SU-DHL-6 (cell line): ENCODE measurements around the gene RPL12.

ENCODE experiments used
- H2AFZ ChIP-seq: fragments of 200-600 bp; sonication (generic); 2 replicates; pipeline ENCODE4 v1.6.1; 2014; ENCODE audit warnings: low read depth, mild to moderate bottlenecking, moderate library complexity, mixed read lengths, antibody characterized with exemption, low read length; ENCODE audit not compliant: severe bottlenecking
- H3F3A ChIP-seq: fragments of 200-600 bp; shearing (Covaris generic); 2 replicates; pipeline ENCODE4 v1.6.0; 2016; ENCODE audit warnings: antibody characterized with exemption, mild to moderate bottlenecking; ENCODE audit not compliant: insufficient read depth
- H3K27ac ChIP-seq: fragments of 200-600 bp; sonication (generic); 2 replicates; pipeline ENCODE4 v1.5.1; 2016; ENCODE audit warnings: low read depth, mild to moderate bottlenecking, low read length, moderate library complexity, mixed read lengths
- H3K27me3 ChIP-seq: fragments of 200-600 bp; sonication (generic), shearing (Covaris generic); 2 replicates; pipeline ENCODE4 v1.6.0; 2014; ENCODE audit warnings: mild to moderate bottlenecking, low read length
- H3K36me3 ChIP-seq: fragments of 200-600 bp; sonication (generic); 2 replicates; pipeline ENCODE4 v1.6.1; 2014; ENCODE audit warnings: mild to moderate bottlenecking, low read length, mixed read lengths
- H3K4me2 ChIP-seq: fragments of 300-600, 200-600 bp; shearing (Covaris generic), sonication (generic); 2 replicates; pipeline ENCODE4 v1.6.0; 2014; ENCODE audit warnings: low read length, low read depth, mild to moderate bottlenecking; ENCODE audit not compliant: poor library complexity, severe bottlenecking
- H3K4me3 ChIP-seq: fragments of 200-600 bp; sonication (generic); 2 replicates; pipeline ENCODE4 v1.5.1; 2014; ENCODE audit warnings: antibody characterized with exemption, low read length, mild to moderate bottlenecking, mixed read lengths; ENCODE audit not compliant: insufficient read depth, poor library complexity, severe bottlenecking
- H3K79me2 ChIP-seq: fragments of 200-600 bp; sonication (generic); 2 replicates; pipeline ENCODE4 v1.6.1; 2014; ENCODE audit warnings: mild to moderate bottlenecking, low read length, moderate library complexity; ENCODE audit not compliant: insufficient read depth
- H3K9ac ChIP-seq: fragments of 200-600 bp; sonication (generic); 2 replicates; pipeline ENCODE4 v1.7.0; 2014; ENCODE audit warnings: mild to moderate bottlenecking, low read length
- H3K9me2 ChIP-seq: fragments of 200-600 bp; sonication (generic); replicated peaks from 2 replicates; pipeline ENCODE4 v1.6.1; 2014; ENCODE audit warnings: low read length; ENCODE audit not compliant: insufficient read depth
- H3K9me3 ChIP-seq: fragments of 200-600 bp; sonication (generic); 2 replicates; pipeline ENCODE4 v1.6.1; 2014; ENCODE audit warnings: low read length, mixed read lengths; ENCODE audit not compliant: insufficient read depth
- H4K20me1 ChIP-seq: fragments of 200-600 bp; sonication (generic); 2 replicates; pipeline ENCODE4 v1.6.1; 2014; ENCODE audit warnings: low read depth, mild to moderate bottlenecking, antibody characterized with exemption, low read length, moderate library complexity, mixed read lengths
- CTCF ChIP-seq: fragments of 200-600 bp; sonication (generic); IDR thresholded peaks from one replicate; pipeline ENCODE4 v1.5.1; 2017; ENCODE audit warnings: antibody characterized with exemption, mild to moderate bottlenecking, low read length, moderate library complexity; ENCODE audit not compliant: insufficient read depth, poor library complexity, severe bottlenecking
- EZH2phosphoT487 ChIP-seq: fragments of 200-600 bp; sonication (generic), shearing (Covaris generic); conservative IDR thresholded peaks from 2 replicates; pipeline ENCODE4 v1.6.1; 2018; ENCODE audit warnings: mild to moderate bottlenecking, antibody characterized with exemption, low read length, moderate library complexity, mixed read lengths

RPL12 gene

GRCh38 chr9:127430415-127430814 lies 20.8 kb downstream of the RPL12 start:
- Histone ChIP-seq H3K27ac (no peak overlapping the region), H3K9ac (no peak overlapping the region), H3K4me2 (no peak overlapping the region), H3K79me2 (peaks cover 13% of the 10 kb centered on the region), H3K4me3 (no peak overlapping the region), H3K27me3 (no peaks in the 10 kb centered on the region), H4K20me1 (no peaks in the 10 kb centered on the region), H3F3A (no peaks in the 10 kb centered on the region), H3K36me3 (peaks cover 3% of the 10 kb centered on the region; the same call in 1 of the 2 replicates), H2AFZ (no peak overlapping the region), H3K9me3 (no peaks in the 10 kb centered on the region), H3K9me2 (no peaks in the 10 kb centered on the region)
- TF ChIP-seq CTCF (no peak), EZH2phosphoT487 (no peak)

- H3K4me3 ChIP-seq = no peak overlapping the region
- H3K4me2 ChIP-seq = no peak overlapping the region
- no peak overlapping the region for H3K9ac ChIP-seq
- peaks cover 29% of the 10 kb centered on the region for H3K79me2 ChIP-seq
- no peaks in the 10 kb centered on the region for H3K9me2 ChIP-seq
- TF ChIP-seq CTCF (no peak), EZH2phosphoT487 (no peak)
- no peak overlapping the region for H3K27ac ChIP-seq
- no peak overlapping the region for H2AFZ ChIP-seq
- no peaks in the 10 kb centered on the region for H3K27me3 ChIP-seq
- H3K9me3 ChIP-seq = no peaks in the 10 kb centered on the region
- peaks cover 3% of the 10 kb centered on the region; the same call in 1 of the 2 replicates for H3K36me3 ChIP-seq
- H4K20me1 ChIP-seq = no peaks in the 10 kb centered on the region
- H3F3A ChIP-seq = no peaks in the 10 kb centered on the region
These were observed 22.9 kb downstream of the RPL12 start for GRCh38 chr9:127428348-127428747.

GRCh38 chr9:127426756-127427155 lies 24.4 kb downstream of the RPL12 start:
- TF ChIP-seq CTCF (no peak), EZH2phosphoT487 (no peak)
- Histone ChIP-seq H3K9me2 (no peaks in the 10 kb centered on the region), H3K4me2 (no peak overlapping the region), H3K27me3 (no peaks in the 10 kb centered on the region), H4K20me1 (no peaks in the 10 kb centered on the region), H3K9ac (no peak overlapping the region), H2AFZ (no peak overlapping the region), H3K27ac (no peak overlapping the region), H3K36me3 (peaks cover 3% of the 10 kb centered on the region; the same call in 1 of the 2 replicates), H3K4me3 (no peak overlapping the region), H3F3A (no peaks in the 10 kb centered on the region), H3K9me3 (no peaks in the 10 kb centered on the region), H3K79me2 (peaks cover 39% of the 10 kb centered on the region)

GRCh38 chr9:127424676-127424999 lies 26.6 kb downstream of the RPL12 start:
- Histone ChIP-seq H3K79me2 (peaks cover 39% of the 10 kb centered on the region), H3K9ac (peak overlapping the region; percentile 93), H3K4me2 (peak overlapping the region; percentile 84), H3K27ac (peak overlapping the region; percentile 58; the same call in 1 of the 2 replicates), H3K36me3 (no peaks in the 10 kb centered on the region), H4K20me1 (no peaks in the 10 kb centered on the region), H3K4me3 (peak overlapping the region; percentile 64), H3K9me2 (no peaks in the 10 kb centered on the region), H3K27me3 (no peaks in the 10 kb centered on the region), H3F3A (no peaks in the 10 kb centered on the region), H2AFZ (peak overlapping the region; percentile 90), H3K9me3 (no peaks in the 10 kb centered on the region)
- no peak for TF ChIP-seq CTCF
